ENCODE data around the gene G6PC2. TPM values are rescaled to one million over a fixed set of nuclear protein-coding genes. Genes with fewer than 3 reads are reported as not detected.

Gene G6PC2
- total RNA-seq, 1 experiment from 2014 or later = not detected

DNA sequence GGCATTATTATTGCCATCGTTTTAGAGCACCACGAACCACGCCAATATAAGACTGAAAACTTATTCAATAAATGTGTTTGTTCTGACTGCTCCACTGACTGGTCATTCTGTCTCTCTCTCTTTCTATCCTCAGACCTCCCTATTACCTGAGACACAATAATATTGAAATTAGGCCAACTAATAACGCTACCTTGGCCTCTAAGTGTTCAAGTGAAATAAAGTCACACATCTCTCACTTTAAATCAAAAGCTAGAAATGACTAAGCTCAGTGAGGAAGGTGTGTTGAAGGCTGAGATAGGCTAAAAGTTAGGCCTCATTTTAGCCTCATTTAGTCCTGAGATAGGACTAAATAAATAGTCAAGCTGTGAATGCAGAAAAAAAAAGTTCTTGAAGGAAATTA, 38.8 kb downstream of the G6PC2 start:
- Mint-ChIP-seq H3K27me3 (ENCODE audit: insufficient read depth, unreplicated experiment) (peaks cover 8% of the 10 kb centered on the region), H3K4me3 (ENCODE audit: unreplicated experiment) (no peak overlapping the region), H3K27ac (ENCODE audit: unreplicated experiment) (no peak overlapping the region), H3K36me3 (ENCODE audit: insufficient read depth, unreplicated experiment) (no peaks in the 10 kb centered on the region), H3K9me3 (ENCODE audit: unreplicated experiment) (no peaks in the 10 kb centered on the region), H3K4me1 (ENCODE audit: low read depth, unreplicated experiment) (no peaks in the 10 kb centered on the region)
- ChIA-PET CTCF (no interaction called here), POLR2A (no interaction called here)
- no TSS peak for BruUV-seq (replicated peaks)
- TF ChIP-seq, protein P1, sequence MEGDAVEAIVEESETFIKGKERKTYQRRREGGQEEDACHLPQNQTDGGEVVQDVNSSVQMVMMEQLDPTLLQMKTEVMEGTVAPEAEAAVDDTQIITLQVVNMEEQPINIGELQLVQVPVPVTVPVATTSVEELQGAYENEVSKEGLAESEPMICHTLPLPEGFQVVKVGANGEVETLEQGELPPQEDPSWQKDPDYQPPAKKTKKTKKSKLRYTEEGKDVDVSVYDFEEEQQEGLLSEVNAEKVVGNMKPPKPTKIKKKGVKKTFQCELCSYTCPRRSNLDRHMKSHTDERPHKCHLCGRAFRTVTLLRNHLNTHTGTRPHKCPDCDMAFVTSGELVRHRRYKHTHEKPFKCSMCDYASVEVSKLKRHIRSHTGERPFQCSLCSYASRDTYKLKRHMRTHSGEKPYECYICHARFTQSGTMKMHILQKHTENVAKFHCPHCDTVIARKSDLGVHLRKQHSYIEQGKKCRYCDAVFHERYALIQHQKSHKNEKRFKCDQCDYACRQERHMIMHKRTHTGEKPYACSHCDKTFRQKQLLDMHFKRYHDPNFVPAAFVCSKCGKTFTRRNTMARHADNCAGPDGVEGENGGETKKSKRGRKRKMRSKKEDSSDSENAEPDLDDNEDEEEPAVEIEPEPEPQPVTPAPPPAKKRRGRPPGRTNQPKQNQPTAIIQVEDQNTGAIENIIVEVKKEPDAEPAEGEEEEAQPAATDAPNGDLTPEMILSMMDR (IDR thresholded peaks at IDR 0.05; ENCODE audit: insufficient read depth in 1 of 2, low read depth in 1 of 2, low read length in 1 of 2, severe bottlenecking in 1 of 2, unreplicated experiment in 1 of 2) = no peak
- DNase-seq = no peak
- Histone ChIP-seq H3K4me3 (ENCODE audit: low read depth, low read length) (no peak overlapping the region), H3K4me1 (no peaks in the 10 kb centered on the region), H3K9me3 (no peaks in the 10 kb centered on the region), H3K36me3 (ENCODE audit: control insufficient read depth, insufficient read depth, low read length) (no peaks in the 10 kb centered on the region), H3K27me3 (replicated peaks; ENCODE audit: control insufficient read depth, insufficient read depth, low read length) (no peaks in the 10 kb centered on the region)
- intact Hi-C loops (cut with micrococcal nuclease; ENCODE audit: unreplicated experiment) = no loop called here

DNA sequence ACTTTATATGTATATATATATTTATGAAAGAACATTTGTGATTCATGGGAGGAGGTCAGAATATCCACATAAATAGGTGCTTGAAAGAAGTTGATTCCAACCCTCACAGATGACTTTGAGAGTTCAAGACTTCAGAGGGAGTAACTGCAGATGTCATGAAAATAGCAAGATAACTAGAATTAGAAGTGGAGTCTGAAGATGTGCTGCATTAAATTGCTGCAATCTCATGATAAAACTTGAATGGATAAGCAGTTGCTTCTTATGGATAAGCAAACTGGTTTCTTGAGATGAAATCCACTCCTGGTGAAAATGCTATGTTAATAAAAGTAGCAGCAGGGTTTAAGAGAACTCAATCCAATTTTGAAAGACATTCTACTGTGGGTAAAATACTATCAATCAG, 40.2 kb downstream of the G6PC2 start:
- Mint-ChIP-seq H3K4me3 (ENCODE audit: unreplicated experiment) (no peak overlapping the region), H3K36me3 (ENCODE audit: insufficient read depth, unreplicated experiment) (no peaks in the 10 kb centered on the region), H3K4me1 (ENCODE audit: low read depth, unreplicated experiment) (no peaks in the 10 kb centered on the region), H3K9me3 (ENCODE audit: unreplicated experiment) (no peaks in the 10 kb centered on the region), H3K27ac (ENCODE audit: unreplicated experiment) (no peak overlapping the region), H3K27me3 (ENCODE audit: insufficient read depth, unreplicated experiment) (peaks cover 14% of the 10 kb centered on the region)
- Histone ChIP-seq H3K36me3 (ENCODE audit: control insufficient read depth, insufficient read depth, low read length) (no peaks in the 10 kb centered on the region), H3K4me3 (ENCODE audit: low read depth, low read length) (no peak overlapping the region), H3K4me1 (no peaks in the 10 kb centered on the region), H3K9me3 (no peaks in the 10 kb centered on the region), H3K27me3 (replicated peaks; ENCODE audit: control insufficient read depth, insufficient read depth, low read length) (no peaks in the 10 kb centered on the region)
- no peak for DNase-seq
- ChIA-PET CTCF (no interaction called here), POLR2A (no interaction called here)
- intact Hi-C loops (cut with micrococcal nuclease; ENCODE audit: unreplicated experiment) = no loop called here
- no TSS peak for BruUV-seq (replicated peaks)
- TF ChIP-seq, protein P1 (IDR thresholded peaks at IDR 0.05; ENCODE audit: insufficient read depth in 1 of 2, low read depth in 1 of 2, low read length in 1 of 2, severe bottlenecking in 1 of 2, unreplicated experiment in 1 of 2) = no peak

DNA sequence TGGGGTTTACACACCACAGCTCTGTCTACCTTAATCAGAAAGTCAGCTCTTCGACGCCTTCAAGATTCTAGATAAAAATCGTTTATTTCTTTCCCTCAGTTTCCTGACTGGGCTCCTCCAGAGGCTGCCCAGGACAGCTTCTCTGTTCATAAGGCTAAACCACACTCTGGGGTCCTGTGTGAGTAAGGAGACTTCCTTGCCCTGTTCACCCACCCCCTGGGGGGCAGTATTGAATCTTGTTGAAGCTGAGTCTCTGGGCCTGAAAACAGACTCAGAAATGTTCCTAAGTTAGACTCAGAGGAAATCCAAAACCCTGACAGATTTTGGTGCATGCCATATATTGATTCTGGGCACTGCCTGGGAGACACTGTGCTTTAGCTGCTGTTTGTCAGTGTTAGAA, 43.0 kb downstream of the G6PC2 start:
- H3K4me1 ChIP-seq = no peaks in the 10 kb centered on the region
- H3K9me3 Mint-ChIP-seq (ENCODE audit: unreplicated experiment) = no peaks in the 10 kb centered on the region
- no peaks in the 10 kb centered on the region for H3K27me3 ChIP-seq (replicated peaks; ENCODE audit: control insufficient read depth, insufficient read depth, low read length)
- TF ChIP-seq, protein P1 (IDR thresholded peaks at IDR 0.05; ENCODE audit: insufficient read depth in 1 of 2, low read depth in 1 of 2, low read length in 1 of 2, severe bottlenecking in 1 of 2, unreplicated experiment in 1 of 2) = no peak
- ChIA-PET POLR2A (no interaction called here), CTCF (no interaction called here)
- no TSS peak for BruUV-seq (replicated peaks)
- H3K9me3 ChIP-seq = no peaks in the 10 kb centered on the region
- no peaks in the 10 kb centered on the region for H3K4me1 Mint-ChIP-seq (ENCODE audit: low read depth, unreplicated experiment)
- H3K36me3 Mint-ChIP-seq (ENCODE audit: insufficient read depth, unreplicated experiment) = no peaks in the 10 kb centered on the region
- no peaks in the 10 kb centered on the region for H3K36me3 ChIP-seq (ENCODE audit: control insufficient read depth, insufficient read depth, low read length)
- no peak for DNase-seq
- peaks cover 17% of the 10 kb centered on the region for H3K27me3 Mint-ChIP-seq (ENCODE audit: insufficient read depth, unreplicated experiment)
- no peak overlapping the region for H3K4me3 Mint-ChIP-seq (ENCODE audit: unreplicated experiment)
- no peak overlapping the region for H3K4me3 ChIP-seq (ENCODE audit: low read depth, low read length)
- no peak overlapping the region for H3K27ac Mint-ChIP-seq (ENCODE audit: unreplicated experiment)
- intact Hi-C loops (cut with micrococcal nuclease; ENCODE audit: unreplicated experiment) = no loop called here
